MCF 10A (cell line): ENCODE results near the gene RMI1. TPM values are rescaled to one million over a fixed set of nuclear protein-coding genes. Genes with fewer than 3 reads are reported as not detected.
A peak's percentile ranks its signal among the peaks of the same experiment; 100 is the strongest.

ENCODE experiments used
- BruUV-seq: library from RNA; stranded (reverse); fragments of 400-500 nt; replicated peaks from 2 replicates; lab custom pipeline; 2021; lab: Mats Ljungman, UMichigan
- CTCF ChIA-PET: fragments of 300-600 bp; sonication (Branson Sonifier 250); formaldehyde crosslinking; extraction: SDS; loops from one replicate; lab custom pipeline; 2021; ENCODE audit warnings: antibody characterized with exemption, inconsistent platforms; lab: Yijun Ruan, JAX
- POLR2A ChIA-PET: fragments of 300-600, 350-650 bp; sonication (Branson Sonifier 250); formaldehyde crosslinking; extraction: SDS; loops from one replicate; lab custom pipeline; 2020; ENCODE audit warnings: antibody characterized with exemption, inconsistent platforms; lab: Yijun Ruan, JAX
- DNase-seq: peaks from one replicate; pipeline ENCODE4 v3.0.0-alpha.2; 2018; ENCODE audit not compliant: unreplicated experiment
- H3K27ac Mint-ChIP-seq: one replicate; pipeline ENCODE4 v1.8.0; 2022; ENCODE audit warnings: mild to moderate bottlenecking, low read depth, mixed read lengths; ENCODE audit not compliant: unreplicated experiment
- H3K27me3 Mint-ChIP-seq: one replicate; pipeline ENCODE4 v1.8.0; 2022; ENCODE audit warnings: mixed read lengths; ENCODE audit not compliant: insufficient read depth, unreplicated experiment
- H3K36me3 Mint-ChIP-seq: one replicate; pipeline ENCODE4 v1.8.0; 2022; ENCODE audit warnings: mild to moderate bottlenecking, moderate library complexity, mixed read lengths; ENCODE audit not compliant: insufficient read depth, unreplicated experiment
- H3K4me1 Mint-ChIP-seq: one replicate; pipeline ENCODE4 v1.8.0; 2022; ENCODE audit warnings: mixed read lengths; ENCODE audit not compliant: insufficient read depth, unreplicated experiment
- H3K4me3 Mint-ChIP-seq: one replicate; pipeline ENCODE4 v1.8.0; 2022; ENCODE audit warnings: mild to moderate bottlenecking, moderate library complexity, mixed read lengths; ENCODE audit not compliant: unreplicated experiment
- H3K9me3 Mint-ChIP-seq: one replicate; pipeline ENCODE4 v1.8.0; 2022; ENCODE audit warnings: mixed read lengths; ENCODE audit not compliant: unreplicated experiment
- intact Hi-C: fragments of 100-400 bp; cut with micrococcal nuclease; formaldehyde crosslinking; loops from 2 replicates; pipeline ENCODE4 v1.14.1; 2022
- total RNA-seq: library from RNA; stranded (reverse); gene quantifications from 2 replicates; pipeline ENCODE4 v1.2.3, GENCODE V29; 2022
- TF ChIP-seq, protein P1 (sequence below): fragments of 200-600 bp; IDR thresholded peaks from one replicate; pipeline ENCODE4 v1.8.0; 2022; ENCODE audit warnings: antibody characterized with exemption, mild to moderate bottlenecking; ENCODE audit not compliant: unreplicated experiment

Gene RMI1
- total RNA-seq, 1 experiment from 2014 or later = 11.0 TPM

DNA sequence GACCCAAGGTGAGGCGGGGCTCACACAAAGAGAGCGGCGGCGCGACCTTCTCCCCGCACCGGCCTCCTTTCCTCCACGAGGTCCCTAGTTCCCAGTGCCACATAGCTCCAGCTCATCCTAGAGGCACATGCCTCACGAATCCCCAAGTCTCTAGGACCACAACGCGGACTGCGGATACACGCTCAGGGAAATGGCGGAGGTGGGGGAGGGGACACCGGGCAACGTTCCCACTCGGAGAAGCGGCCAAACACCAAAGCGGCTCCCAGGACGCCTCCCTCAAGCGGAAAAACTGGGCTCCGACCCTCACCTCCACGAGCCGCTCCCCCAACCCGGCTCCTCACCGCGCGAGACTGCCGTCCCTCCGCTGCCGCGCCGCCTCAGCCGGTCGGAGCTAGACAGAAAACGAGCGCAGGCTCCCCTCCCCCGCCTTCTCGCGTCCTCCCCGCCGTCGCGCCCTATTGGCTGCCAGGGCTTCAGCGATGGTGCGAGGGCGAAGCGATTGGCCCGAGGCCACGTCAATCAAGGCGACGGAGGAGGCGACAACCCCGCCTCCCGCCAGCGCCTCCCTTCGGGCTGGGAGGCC lies 702 bp upstream of the RMI1 start, which contains the start of gene HNRNPK:
Gene HNRNPK (minus strand): TSS at position 404 of the 583 bp plus-strand sequence. CDS start 1,963 bp downstream, outside the sequence.
- peaks cover 32% of the 10 kb centered on the region for H3K4me1 Mint-ChIP-seq
- peak; percentile 97 for DNase-seq
- H3K27ac Mint-ChIP-seq = peak within 1 kb of the TSS; percentile 100
- BruUV-seq = no TSS peak
- ChIA-PET POLR2A (interaction anchor here (0.6 to 7.0 kb wide), 52 partner anchors 9 to 1681 kb away, joined by 3 to 130 read pairs (median 4); partner anchors contain the start of gene KIF27), CTCF (interaction anchor here (0.6 to 2.2 kb wide), 6 partner anchors 15 to 281 kb away, joined by 3 to 8 read pairs (median 5); no protein-coding TSS in a partner anchor)
- TF ChIP-seq, protein P1, sequence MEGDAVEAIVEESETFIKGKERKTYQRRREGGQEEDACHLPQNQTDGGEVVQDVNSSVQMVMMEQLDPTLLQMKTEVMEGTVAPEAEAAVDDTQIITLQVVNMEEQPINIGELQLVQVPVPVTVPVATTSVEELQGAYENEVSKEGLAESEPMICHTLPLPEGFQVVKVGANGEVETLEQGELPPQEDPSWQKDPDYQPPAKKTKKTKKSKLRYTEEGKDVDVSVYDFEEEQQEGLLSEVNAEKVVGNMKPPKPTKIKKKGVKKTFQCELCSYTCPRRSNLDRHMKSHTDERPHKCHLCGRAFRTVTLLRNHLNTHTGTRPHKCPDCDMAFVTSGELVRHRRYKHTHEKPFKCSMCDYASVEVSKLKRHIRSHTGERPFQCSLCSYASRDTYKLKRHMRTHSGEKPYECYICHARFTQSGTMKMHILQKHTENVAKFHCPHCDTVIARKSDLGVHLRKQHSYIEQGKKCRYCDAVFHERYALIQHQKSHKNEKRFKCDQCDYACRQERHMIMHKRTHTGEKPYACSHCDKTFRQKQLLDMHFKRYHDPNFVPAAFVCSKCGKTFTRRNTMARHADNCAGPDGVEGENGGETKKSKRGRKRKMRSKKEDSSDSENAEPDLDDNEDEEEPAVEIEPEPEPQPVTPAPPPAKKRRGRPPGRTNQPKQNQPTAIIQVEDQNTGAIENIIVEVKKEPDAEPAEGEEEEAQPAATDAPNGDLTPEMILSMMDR = no peak
- peak within 1 kb of the TSS; percentile 100 for H3K4me3 Mint-ChIP-seq
- H3K27me3 Mint-ChIP-seq = no peaks in the 10 kb centered on the region
- peaks cover 57% of the 10 kb centered on the region for H3K36me3 Mint-ChIP-seq
- intact Hi-C loops = loop anchor here (2.0 to 5.0 kb wide), 4 partner anchors 45 to 337 kb away; partner anchors contain the start of gene KIF27
- H3K9me3 Mint-ChIP-seq = no peaks in the 10 kb centered on the region

DNA sequence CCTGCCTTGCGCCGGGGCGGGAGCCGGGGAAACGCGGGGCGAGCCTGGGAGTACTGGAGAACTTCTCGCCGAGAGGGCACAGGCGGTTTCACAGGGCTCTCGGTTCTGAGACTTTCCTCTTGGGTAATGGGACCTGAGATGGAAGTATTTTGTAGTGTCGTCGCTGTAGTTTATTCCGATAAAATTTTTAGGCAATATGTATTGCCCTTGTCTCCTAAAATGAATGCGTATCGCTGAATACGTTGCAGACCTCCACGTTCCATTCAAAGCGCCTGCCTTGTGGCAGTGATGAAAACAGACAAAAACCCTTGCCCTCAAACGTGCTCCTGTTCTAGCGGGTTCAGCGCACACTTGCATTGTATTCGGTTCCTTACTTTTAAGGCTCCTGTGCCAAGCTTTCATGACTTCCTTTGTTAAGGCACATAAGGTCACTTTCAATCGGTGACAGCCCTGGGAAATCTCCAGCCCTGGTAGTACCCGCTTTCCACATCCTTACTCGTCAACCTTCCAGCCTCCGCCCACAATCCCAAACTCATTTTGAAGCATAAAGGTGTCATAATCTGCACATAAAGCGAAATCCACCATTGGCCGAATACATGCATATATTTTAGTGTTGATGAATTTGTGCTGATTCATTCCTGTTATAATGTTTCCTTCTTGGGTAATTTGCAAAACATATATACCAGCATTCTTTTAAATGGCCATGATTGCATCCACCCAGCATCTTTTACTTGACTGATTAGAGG lies 694 bp downstream of the RMI1 start:
- POLR2A ChIA-PET = interaction anchor here (0.6 to 7.0 kb wide), 37 partner anchors 8 to 345 kb away, joined by 3 to 130 read pairs (median 5); partner anchors contain the start of gene KIF27
- intact Hi-C loops = loop anchor here (1.0 to 2.0 kb wide), 4 partner anchors 46 to 190 kb away; partner anchors contain the start of gene KIF27

DNA sequence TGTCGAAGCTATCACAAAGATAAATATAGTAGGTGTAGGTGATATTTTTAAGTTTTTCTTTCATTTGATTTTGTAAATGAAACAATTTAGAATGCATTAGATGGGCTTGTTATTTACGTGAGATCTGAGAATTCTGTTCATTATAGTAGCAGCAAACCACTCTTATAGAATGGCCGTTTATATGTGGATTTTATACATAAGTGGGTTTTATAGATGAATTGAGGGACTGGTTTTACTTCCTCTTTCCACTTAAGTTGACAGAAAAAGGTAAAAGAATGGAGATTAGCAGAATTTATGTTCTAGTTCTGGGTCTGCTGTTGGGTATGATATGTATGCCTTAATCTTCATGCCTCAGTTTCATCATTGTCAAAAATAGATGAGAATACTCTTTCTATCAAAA lies 5.6 kb downstream of the RMI1 start:
- peaks cover 7% of the 10 kb centered on the region for H3K36me3 Mint-ChIP-seq
- intact Hi-C loops = no loop called here
- POLR2A ChIA-PET = interaction anchor here (0.9 to 1.5 kb wide), 2 partner anchors 16 to 53 kb away, joined by 4 read pairs; no protein-coding TSS in a partner anchor
- peak overlapping the region; percentile 46 for H3K4me3 Mint-ChIP-seq
- peaks cover 5% of the 10 kb centered on the region for H3K9me3 Mint-ChIP-seq
- H3K27ac Mint-ChIP-seq = peak overlapping the region; percentile 92
- BruUV-seq = no TSS peak
- no peaks in the 10 kb centered on the region for H3K27me3 Mint-ChIP-seq
- H3K4me1 Mint-ChIP-seq = peaks cover 16% of the 10 kb centered on the region
- TF ChIP-seq, protein P1 = no peak
- CTCF ChIA-PET = no interaction called here
- no peak for DNase-seq

More for the DNA sequence above, 694 bp downstream of the RMI1 start:
- Mint-ChIP-seq H3K4me3 (peak overlapping the region; percentile 100), H3K9me3 (no peaks in the 10 kb centered on the region), H3K27me3 (no peaks in the 10 kb centered on the region), H3K4me1 (peaks cover 18% of the 10 kb centered on the region), H3K27ac (peak overlapping the region; percentile 100), H3K36me3 (peaks cover 43% of the 10 kb centered on the region)
- TSS peak; percentile 55 for BruUV-seq
- peak; percentile 77 for DNase-seq
- CTCF ChIA-PET = interaction anchor here (0.8 to 2.2 kb wide), 4 partner anchors 46 to 192 kb away, joined by 3 to 8 read pairs (median 4); no protein-coding TSS in a partner anchor
- TF ChIP-seq, protein P1 = no peak
